Epidermal melanocyte (primary cell): ENCODE measurements around the gene ZCCHC24.
A peak's percentile ranks its signal among the peaks of the same experiment; 100 is the strongest.

Experiments
- DNase-seq: peaks from one replicate; pipeline ENCODE4 v3.0.0; 2011; ENCODE audit warnings: low spot score; ENCODE audit not compliant: insufficient read length

Gene ZCCHC24

GRCh38 chr10:79399223-79399831, 46.1 kb downstream of the ZCCHC24 start:
- peak; percentile 93 for DNase-seq

GRCh38 chr10:79398642-79399041, 46.8 kb downstream of the ZCCHC24 start:
- DNase-seq: no peak

- peak; percentile 43 for DNase-seq
Observed at GRCh38 chr10:79397575-79398303, 47.7 kb downstream of the ZCCHC24 start.

DNA sequence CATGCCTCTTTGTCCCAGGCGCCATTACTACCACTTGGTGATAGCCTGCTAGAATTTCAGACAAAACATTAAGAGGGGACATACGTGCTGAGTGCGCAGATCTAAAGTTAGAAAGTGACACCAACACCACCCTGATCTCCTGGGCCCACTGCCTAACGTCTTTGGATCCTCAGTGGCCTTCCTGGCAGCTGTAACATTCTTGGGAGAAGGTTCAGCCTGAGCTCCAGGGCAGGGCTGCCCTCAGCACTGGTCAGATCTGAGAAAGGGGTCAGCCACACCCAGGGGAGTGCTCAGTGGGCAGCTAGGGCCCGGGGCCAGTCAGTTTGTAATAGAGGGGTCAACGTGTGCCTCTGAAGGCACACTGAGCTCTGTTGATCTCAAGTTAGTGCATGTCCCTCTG, 48.4 kb downstream of the ZCCHC24 start:
- no peak for DNase-seq

DNA sequence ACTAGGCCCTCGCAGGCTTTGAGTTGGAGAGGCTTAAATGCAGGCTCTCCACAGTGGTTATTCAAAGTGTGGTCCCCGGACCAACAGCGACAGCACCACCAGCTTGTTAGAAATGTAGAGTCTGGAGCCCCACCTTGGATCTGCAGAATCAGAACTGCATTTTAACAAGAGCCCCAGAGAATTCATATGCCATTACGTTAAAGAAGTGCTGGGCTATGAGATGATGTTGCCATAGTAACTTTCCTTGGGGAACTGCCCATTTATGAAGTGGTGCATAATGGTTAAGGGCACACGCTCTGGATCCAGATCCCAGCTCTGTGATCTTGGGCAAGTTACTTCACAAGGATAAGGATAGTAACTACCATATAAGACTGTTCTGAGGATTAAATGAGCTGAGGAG, 48.9 kb downstream of the ZCCHC24 start:
- DNase-seq: no peak

GRCh38 chr10:79394664-79395063, 50.8 kb downstream of the ZCCHC24 start:
- DNase-seq: no peak

DNA sequence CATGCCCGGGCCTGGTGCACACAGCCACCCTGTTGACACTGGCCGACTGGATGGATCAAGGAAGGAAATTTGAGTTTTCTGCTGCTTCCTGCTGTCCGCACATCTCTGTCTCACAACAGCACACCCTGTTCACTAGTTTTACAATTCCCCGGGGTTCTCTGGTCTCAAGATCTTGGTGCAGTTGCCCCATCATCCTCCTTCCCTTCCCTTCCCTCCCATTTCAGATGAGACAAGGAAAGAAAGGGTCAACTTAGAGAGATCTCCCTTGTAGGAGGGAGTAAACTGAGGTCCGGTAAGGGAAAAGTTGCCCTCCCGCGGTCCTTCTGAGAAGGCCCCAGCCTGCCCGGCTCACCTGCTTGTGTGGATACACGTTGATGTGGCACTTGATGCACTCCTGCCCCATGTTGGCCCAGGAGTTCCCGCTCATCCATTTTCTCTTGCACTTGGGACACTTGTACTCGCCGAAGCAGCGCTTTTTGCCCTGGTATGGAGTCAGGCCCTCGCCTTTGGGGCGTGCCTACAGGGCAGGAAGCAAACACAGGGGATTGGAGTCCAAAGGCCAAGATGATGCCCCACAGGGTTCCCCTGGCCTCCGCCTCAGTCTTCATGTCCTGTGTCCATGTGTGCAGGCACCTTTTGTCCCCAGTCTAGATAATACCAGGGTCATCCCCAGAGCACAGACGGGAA, 51.4 kb downstream of the ZCCHC24 start:
- DNase-seq: no peak

- DNase-seq: no peak
Observed at GRCh38 chr10:79393221-79393923, 52.1 kb downstream of the ZCCHC24 start.

- DNase-seq: no peak
Observed at GRCh38 chr10:79392506-79393176, 52.8 kb downstream of the ZCCHC24 start.

- no peak for DNase-seq
Observed at GRCh38 chr10:79392020-79392398, 53.4 kb downstream of the ZCCHC24 start.

- no peak for DNase-seq
Observed at GRCh38 chr10:79391231-79392019, 54.0 kb downstream of the ZCCHC24 start.

DNA sequence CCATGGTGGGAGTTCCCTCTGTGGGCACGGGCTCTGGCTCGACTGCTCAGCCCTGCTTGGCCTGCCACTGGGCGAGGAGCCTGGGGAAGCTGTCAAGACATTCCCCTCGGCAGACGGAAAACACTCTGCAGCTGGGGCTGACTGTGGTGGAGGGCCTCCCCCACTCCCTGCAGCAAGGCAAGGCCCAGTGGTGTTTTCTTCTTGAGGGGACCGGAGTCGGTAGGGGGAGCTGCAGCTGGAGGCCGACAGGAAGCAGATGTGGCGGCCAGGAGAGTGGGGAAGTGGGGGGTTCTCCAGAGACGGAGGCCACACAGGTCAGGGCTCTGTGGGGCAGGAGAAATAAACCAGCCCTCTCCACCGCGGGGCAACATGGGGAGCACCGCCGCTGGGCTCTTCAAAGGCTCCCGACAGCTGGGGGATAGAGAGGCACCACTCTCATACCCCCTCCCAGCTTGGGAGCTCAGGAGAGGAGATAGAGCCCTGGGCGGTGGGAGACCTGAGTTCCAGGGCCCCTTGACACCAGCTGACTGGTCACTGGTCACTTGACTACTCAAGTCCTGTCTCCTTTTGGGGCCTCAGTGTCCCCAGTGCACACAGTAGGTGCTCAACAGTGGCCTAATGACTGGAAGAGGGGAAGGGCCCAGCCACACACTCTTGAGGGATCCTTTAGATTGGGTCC, 54.7 kb downstream of the ZCCHC24 start:
- no peak for DNase-seq

DNA sequence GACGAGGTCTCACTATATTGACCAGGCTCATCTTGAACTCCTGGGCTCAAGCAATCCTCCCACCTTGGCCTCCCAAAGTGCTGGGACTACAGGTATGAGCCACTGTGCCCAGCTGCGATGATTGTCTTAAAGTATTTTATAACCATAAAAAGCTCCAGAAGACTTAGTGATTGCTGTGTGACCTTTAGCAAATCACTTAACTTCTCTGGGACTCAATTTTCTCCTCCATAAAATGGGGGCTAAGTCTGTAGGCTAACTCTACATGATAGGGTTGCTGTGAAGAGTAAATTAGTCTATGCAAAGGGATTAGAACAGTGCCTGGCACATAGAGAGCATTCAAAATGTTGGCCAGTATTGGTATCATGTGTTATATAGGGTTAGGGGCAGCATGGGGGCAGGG, 55.4 kb downstream of the ZCCHC24 start:
- DNase-seq: no peak

DNA sequence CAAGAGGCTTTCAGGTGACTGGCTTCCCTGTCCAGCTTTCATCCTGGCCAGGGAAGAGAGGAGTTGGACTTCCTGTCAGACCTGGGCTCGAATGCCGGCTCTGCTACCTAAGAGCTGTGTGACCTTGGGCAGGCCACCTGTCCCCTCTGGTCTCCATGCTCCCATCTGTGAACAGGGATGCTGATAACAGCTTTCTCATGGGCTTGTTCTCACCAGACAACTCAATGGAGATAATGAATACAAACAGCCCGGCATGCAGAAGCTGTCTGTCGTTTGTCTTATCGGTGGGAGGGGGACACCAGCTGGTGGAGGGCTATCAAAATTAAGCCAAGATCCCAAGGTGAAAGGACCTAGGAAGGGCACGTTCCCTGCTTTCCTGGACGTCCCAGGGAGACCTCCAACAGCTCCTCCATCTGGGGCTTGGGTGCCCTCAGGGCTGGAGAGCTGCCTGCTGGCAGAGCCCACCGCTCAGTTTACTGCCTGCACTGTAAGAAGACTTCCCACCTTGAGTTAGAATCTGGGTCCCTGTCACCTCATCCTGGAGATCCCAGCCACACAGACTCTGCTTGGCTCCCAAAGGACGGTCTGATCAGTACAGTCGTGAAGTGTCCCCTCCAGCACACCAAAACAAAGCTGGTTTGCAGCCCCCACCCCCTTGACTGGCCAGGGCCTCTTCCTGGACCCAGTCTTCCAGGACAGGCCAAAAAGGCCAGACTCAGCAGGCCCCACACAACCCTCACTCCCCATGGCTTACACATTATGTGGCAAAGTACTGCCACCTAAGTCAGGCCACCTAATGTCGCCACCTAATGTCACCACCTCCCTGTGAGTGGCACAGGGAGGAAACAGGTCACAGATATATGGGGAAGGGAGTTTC, 57.2 kb downstream of the ZCCHC24 start:
- no peak for DNase-seq

GRCh38 chr10:79387466-79387973, 57.9 kb downstream of the ZCCHC24 start:
- no peak for DNase-seq

- no peak for DNase-seq
Observed at GRCh38 chr10:79386637-79387465, 58.6 kb downstream of the ZCCHC24 start.

- DNase-seq: no peak
Observed at GRCh38 chr10:79385804-79386531, 59.5 kb downstream of the ZCCHC24 start.
